HEK293 (cell line): Measurements from ENCODE around the gene DNAH1.

Source experiments
- CTCF ChIA-PET: fragments of 350-600 bp; formaldehyde crosslinking; extraction: SDS; loops from one replicate; lab custom pipeline; 2021; ENCODE audit warnings: antibody characterized with exemption; lab: Yijun Ruan, JAX
- POLR2A ChIA-PET: fragments of 300-600 bp; formaldehyde crosslinking; extraction: SDS; loops from one replicate; lab custom pipeline; 2020; ENCODE audit warnings: antibody characterized with exemption, inconsistent platforms; lab: Yijun Ruan, JAX
- H3K27ac ChIP-seq: fragments of 200-500 bp; sonication (Bioruptor generic); 2 replicates; pipeline ENCODE4 v1.5.1; 2014; ENCODE audit warnings: low read depth, low read length, control low read depth, inconsistent platforms; ENCODE audit errors: extremely low read depth
- H3K36me3 ChIP-seq, 2 experiments: fragments of 200-500 bp in 1 of 2; sonication (Bioruptor generic) in 1 of 2; 1 replicate in 1 of 2; 2 replicates in 1 of 2; pipeline ENCODE4 v1.5.1; 2014 to 2017; ENCODE audit warnings: inconsistent platforms in 2 of 2, low read length in 2 of 2; ENCODE audit not compliant: control insufficient read depth in 2 of 2, insufficient read depth in 1 of 2
- H3K4me1 ChIP-seq: fragments of 200-500 bp; sonication (Bioruptor generic); 2 replicates; pipeline ENCODE4 v1.5.1; 2014; ENCODE audit warnings: mild to moderate bottlenecking, low read length, inconsistent platforms; ENCODE audit not compliant: control insufficient read depth, insufficient read depth
- H3K4me3 ChIP-seq: 2 replicates; pipeline ENCODE4 v1.5.1; 2011; ENCODE audit warnings: low read depth, mild to moderate bottlenecking, control low read depth, low read length, moderate library complexity
- H3K9me3 ChIP-seq: fragments of 200-500 bp; sonication (Bioruptor generic); 2 replicates; pipeline ENCODE4 v1.5.1; 2014; ENCODE audit warnings: low read depth, low read length, inconsistent platforms; ENCODE audit not compliant: control insufficient read depth, insufficient read depth
- GLI4 ChIP-seq: fragments of 450-650 bp; formaldehyde crosslinking; IDR thresholded peaks from 2 replicates; pipeline ENCODE4 v1.5.1; 2016; ENCODE audit warnings: missing biosample characterization, missing genetic modification characterization
- KLF16 ChIP-seq: fragments of 450-650 bp; formaldehyde crosslinking; IDR thresholded peaks from 2 replicates; pipeline ENCODE4 v1.5.1; 2017; ENCODE audit warnings: missing biosample characterization, missing genetic modification characterization
- KLF17 ChIP-seq: fragments of 450-650 bp; formaldehyde crosslinking; IDR thresholded peaks from 2 replicates; pipeline ENCODE4 v1.5.1; 2016; ENCODE audit warnings: missing biosample characterization, missing genetic modification characterization
- OVOL3 ChIP-seq: fragments of 450-650 bp; formaldehyde crosslinking; IDR thresholded peaks from 2 replicates; pipeline ENCODE4 v1.5.1; 2016; ENCODE audit warnings: missing biosample characterization, missing genetic modification characterization
- PRDM2 ChIP-seq: fragments of 450-650 bp; formaldehyde crosslinking; IDR thresholded peaks from 2 replicates; pipeline ENCODE4 v1.5.1; 2016; ENCODE audit warnings: missing biosample characterization, missing genetic modification characterization, borderline replicate concordance
- ZBTB48 ChIP-seq: fragments of 450-650 bp; formaldehyde crosslinking; IDR thresholded peaks from 2 replicates; pipeline ENCODE4 v1.5.1; 2016; ENCODE audit warnings: missing biosample characterization, missing genetic modification characterization
- ZBTB8A ChIP-seq: fragments of 450-650 bp; formaldehyde crosslinking; IDR thresholded peaks from 2 replicates; pipeline ENCODE4 v1.5.1; 2016; ENCODE audit warnings: missing biosample characterization, missing genetic modification characterization
- ZEB2 ChIP-seq: fragments of 450-650 bp; formaldehyde crosslinking; IDR thresholded peaks from 2 replicates; pipeline ENCODE4 v1.5.1; 2016; ENCODE audit warnings: missing biosample characterization, missing genetic modification characterization
- ZIC2 ChIP-seq: fragments of 450-650 bp; formaldehyde crosslinking; IDR thresholded peaks from 2 replicates; pipeline ENCODE4 v1.5.1; 2016; ENCODE audit warnings: missing biosample characterization, missing genetic modification characterization
- ZNF114 ChIP-seq: fragments of 450-650 bp; formaldehyde crosslinking; IDR thresholded peaks from 2 replicates; pipeline ENCODE4 v1.5.0; 2017; ENCODE audit warnings: missing biosample characterization, missing genetic modification characterization
- ZNF169 ChIP-seq: fragments of 450-650 bp; formaldehyde crosslinking; IDR thresholded peaks from 2 replicates; pipeline ENCODE4 v1.5.1; 2016; ENCODE audit warnings: missing biosample characterization, missing genetic modification characterization
- ZNF211 ChIP-seq: fragments of 450-650 bp; formaldehyde crosslinking; IDR thresholded peaks from 2 replicates; pipeline ENCODE4 v1.5.1; 2016; ENCODE audit warnings: low read depth, missing biosample characterization, missing genetic modification characterization
- ZNF214 ChIP-seq: fragments of 450-650 bp; formaldehyde crosslinking; IDR thresholded peaks from 2 replicates; pipeline ENCODE4 v1.5.1; 2017; ENCODE audit warnings: missing biosample characterization, mild to moderate bottlenecking, missing genetic modification characterization, borderline replicate concordance
- ZNF221 ChIP-seq: fragments of 450-650 bp; formaldehyde crosslinking; IDR thresholded peaks from 2 replicates; pipeline ENCODE4 v1.5.1; 2017; ENCODE audit warnings: missing biosample characterization, missing genetic modification characterization, borderline replicate concordance
- ZNF23 ChIP-seq: fragments of 450-650 bp; formaldehyde crosslinking; IDR thresholded peaks from 2 replicates; pipeline ENCODE4 v1.5.1; 2016; ENCODE audit warnings: missing biosample characterization, missing genetic modification characterization, borderline replicate concordance
- ZNF24 ChIP-seq: fragments of 450-650 bp; formaldehyde crosslinking; IDR thresholded peaks from 2 replicates; pipeline ENCODE4 v1.5.1; 2016; ENCODE audit warnings: missing biosample characterization, missing genetic modification characterization
- ZNF311 ChIP-seq: fragments of 450-650 bp; formaldehyde crosslinking; IDR thresholded peaks from 2 replicates; pipeline ENCODE4 v1.5.1; 2017; ENCODE audit warnings: missing biosample characterization, missing genetic modification characterization, borderline replicate concordance
- ZNF362 ChIP-seq: fragments of 450-650 bp; formaldehyde crosslinking; IDR thresholded peaks from 2 replicates; pipeline ENCODE4 v1.5.1; 2016; ENCODE audit warnings: missing biosample characterization, missing genetic modification characterization
- ZNF521 ChIP-seq: fragments of 450-650 bp; formaldehyde crosslinking; IDR thresholded peaks from 2 replicates; pipeline ENCODE4 v1.5.1; 2017; ENCODE audit warnings: missing biosample characterization, mild to moderate bottlenecking, missing genetic modification characterization
- ZNF560 ChIP-seq: fragments of 450-650 bp; formaldehyde crosslinking; IDR thresholded peaks from 2 replicates; pipeline ENCODE4 v1.5.1; 2017; ENCODE audit warnings: missing biosample characterization, missing genetic modification characterization, borderline replicate concordance
- ZNF561 ChIP-seq: fragments of 450-650 bp; IDR thresholded peaks from 2 replicates; pipeline ENCODE4 v1.5.1; 2018; ENCODE audit warnings: missing biosample characterization, missing genetic modification characterization, borderline replicate concordance
- ZNF626 ChIP-seq: fragments of 450-650 bp; sonication (Bioruptor Pico); formaldehyde crosslinking; IDR thresholded peaks from 2 replicates; pipeline ENCODE4 v1.5.1; 2018; ENCODE audit warnings: missing biosample characterization, missing genetic modification characterization, inconsistent platforms
- ZNF660 ChIP-seq: fragments of 450-650 bp; IDR thresholded peaks from 2 replicates; pipeline ENCODE4 v1.5.1; 2018; ENCODE audit warnings: missing biosample characterization, mild to moderate bottlenecking, missing genetic modification characterization
- ZNF677 ChIP-seq: fragments of 450-650 bp; IDR thresholded peaks from 2 replicates; pipeline ENCODE4 v1.5.0; 2018; ENCODE audit warnings: missing biosample characterization, mild to moderate bottlenecking, missing genetic modification characterization, moderate library complexity
- ZNF76 ChIP-seq: fragments of 450-650 bp; formaldehyde crosslinking; IDR thresholded peaks from 2 replicates; pipeline ENCODE4; 2016; ENCODE audit warnings: low read depth, missing biosample characterization, missing genetic modification characterization, borderline replicate concordance
- ZNF785 ChIP-seq: fragments of 450-650 bp; formaldehyde crosslinking; IDR thresholded peaks from 2 replicates; pipeline ENCODE4 v1.5.1; 2016; ENCODE audit warnings: missing biosample characterization, missing genetic modification characterization
- ZNF837 ChIP-seq: fragments of 450-650 bp; formaldehyde crosslinking; IDR thresholded peaks from 2 replicates; pipeline ENCODE4 v1.5.1; 2016; ENCODE audit warnings: missing biosample characterization, missing genetic modification characterization

DNAH1 gene

GRCh38 chr3:52392216-52392930 is 76.3 kb downstream of the DNAH1 start (continued):
- TF ChIP-seq ZNF24 (tag by site-specific recombination) (no peak), KLF16 (tag by site-specific recombination) (no peak), ZNF626 (no peak), ZNF311 (tag by site-specific recombination) (no peak), PRDM2 (no peak), ZNF561 (tag by site-specific recombination) (no peak), ZNF23 (tag by site-specific recombination) (no peak), ZNF837 (no peak), ZIC2 (tag by site-specific recombination) (no peak), ZNF785 (no peak)

- TF ChIP-seq ZNF114 (tag by site-specific recombination) (no peak), ZNF362 (tag by site-specific recombination) (no peak), ZNF211 (no peak), ZNF521 (tag by site-specific recombination) (no peak), ZNF560 (tag by site-specific recombination) (no peak), ZNF214 (tag by site-specific recombination) (no peak), OVOL3 (tag by site-specific recombination) (no peak), GLI4 (tag by site-specific recombination) (no peak), ZBTB8A (no peak), ZBTB48 (no peak), ZNF221 (no peak), ZNF660 (tag by site-specific recombination) (no peak), KLF17 (tag by site-specific recombination) (no peak), ZNF169 (tag by site-specific recombination) (no peak), ZEB2 (tag by site-specific recombination) (no peak), ZNF76 (tag by site-specific recombination) (no peak), ZNF677 (tag by site-specific recombination) (no peak)
- H3K9me3 ChIP-seq: no peaks in the 10 kb centered on the region
- H3K36me3 ChIP-seq: peaks cover 0 to 11% of the 10 kb centered on the region in 2 experiments; a peak in 1 of 3 replicates
- H3K4me1 ChIP-seq: no peaks in the 10 kb centered on the region
- ChIA-PET CTCF (interaction anchor here (0.6 kb wide), 1 partner anchor 55 kb away, joined by 3 read pairs; no protein-coding TSS in a partner anchor), POLR2A (no interaction called here)
- no peak overlapping the region for H3K4me3 ChIP-seq
- H3K27ac ChIP-seq: no peak overlapping the region
These were observed 77.2 kb downstream of the DNAH1 start for GRCh38 chr3:52393131-52393807.
